Stimulated activated CD4-positive, alpha-beta T cell treated with anti-CD3 and anti-CD28 coated beads, Interleukin-2, amount 100 ng/mL, for 24 hours (primary cell): Measurements from ENCODE around the gene SLC2A13.
"Not testable (repeated sequence)": the region's sequence is repeated elsewhere in the genome, so short reads cannot be mapped to it uniquely, and the experiment has no call there.

ENCODE experiments used
- DNase-seq, 2 donors: peaks; one replicate each; pipeline ENCODE4 v3.0.0-alpha.2; 2020

Gene SLC2A13

GRCh38 chr12:39848218-39848617 is 257.7 kb downstream of the SLC2A13 start:
- not testable (repeated sequence) for DNase-seq

DNA sequence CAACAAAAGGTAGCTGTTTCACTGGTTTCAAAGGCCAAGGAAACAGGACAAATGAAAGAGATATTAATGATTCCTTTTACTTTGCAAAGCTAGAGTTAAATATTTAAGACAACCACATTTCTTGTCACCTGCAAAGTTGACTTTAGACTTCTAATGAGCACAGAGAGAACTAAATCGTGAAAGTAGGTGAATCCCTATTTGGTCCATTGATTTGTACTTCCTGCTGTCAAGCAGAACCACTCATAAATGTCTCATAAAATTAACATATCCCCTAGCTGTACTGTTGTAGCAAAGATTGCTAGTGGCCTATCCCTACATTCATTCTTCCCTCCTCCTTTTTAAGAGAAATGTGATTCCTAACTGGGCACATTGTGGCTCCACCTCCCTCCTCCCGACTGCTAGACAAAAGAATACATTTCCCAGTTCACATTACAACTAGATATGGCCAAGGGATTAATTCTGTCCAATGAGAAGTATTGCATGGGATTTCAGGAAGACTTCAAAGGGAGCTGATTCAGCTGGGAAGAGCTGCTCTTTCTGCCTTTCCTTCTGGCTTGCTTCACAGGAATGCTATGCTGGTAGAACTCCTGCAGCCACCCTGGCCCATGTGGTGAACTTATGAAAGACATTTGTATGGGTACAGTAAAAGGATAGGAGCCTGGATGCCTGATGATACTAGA is 258.8 kb downstream of the SLC2A13 start:
- no peak for DNase-seq

DNA sequence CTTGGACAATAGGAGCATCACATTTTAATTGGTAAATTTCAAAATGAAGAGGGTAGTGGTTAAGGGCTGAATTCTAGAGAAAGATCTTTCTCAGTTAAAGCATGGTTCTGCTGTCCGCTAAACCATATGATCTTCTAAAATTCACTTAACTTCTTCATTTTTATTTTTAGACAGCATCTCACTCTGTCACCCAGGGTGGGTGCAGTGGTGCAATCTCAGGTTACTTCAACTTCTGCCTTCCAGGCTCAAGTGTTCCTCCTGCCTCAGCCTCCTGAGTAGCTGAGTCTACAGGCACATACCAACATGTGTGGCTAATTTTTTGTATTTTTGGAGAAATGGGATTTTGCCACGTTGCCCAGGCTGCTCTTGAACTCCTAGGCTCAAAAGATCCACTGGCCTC is 259.6 kb downstream of the SLC2A13 start:
- DNase-seq: no peak

- DNase-seq: no peak
These were observed 265.5 kb downstream of the SLC2A13 start for GRCh38 chr12:39840422-39840821.

DNA sequence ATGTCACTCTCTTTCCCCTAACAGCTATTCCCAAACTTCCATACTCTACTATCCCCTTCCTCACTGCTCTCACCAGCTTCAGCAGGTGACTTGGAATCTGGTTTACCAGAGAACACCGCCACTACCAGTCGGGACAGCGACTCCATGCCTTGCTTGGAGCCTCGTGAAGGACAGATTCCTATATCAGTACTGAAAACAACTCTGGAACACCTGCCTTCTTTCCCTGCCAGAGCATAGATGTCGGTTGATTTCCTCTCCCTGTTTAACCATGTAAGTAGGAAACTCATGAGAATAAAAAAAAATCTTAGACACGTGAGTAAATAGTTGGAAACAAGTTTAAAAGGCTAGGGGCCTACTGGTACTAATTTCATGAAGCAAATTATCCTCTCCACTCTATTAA is 266.8 kb downstream of the SLC2A13 start:
- DNase-seq: no peak

GRCh38 chr12:39835517-39836489 is 270.1 kb downstream of the SLC2A13 start:
- DNase-seq: no peak

DNA sequence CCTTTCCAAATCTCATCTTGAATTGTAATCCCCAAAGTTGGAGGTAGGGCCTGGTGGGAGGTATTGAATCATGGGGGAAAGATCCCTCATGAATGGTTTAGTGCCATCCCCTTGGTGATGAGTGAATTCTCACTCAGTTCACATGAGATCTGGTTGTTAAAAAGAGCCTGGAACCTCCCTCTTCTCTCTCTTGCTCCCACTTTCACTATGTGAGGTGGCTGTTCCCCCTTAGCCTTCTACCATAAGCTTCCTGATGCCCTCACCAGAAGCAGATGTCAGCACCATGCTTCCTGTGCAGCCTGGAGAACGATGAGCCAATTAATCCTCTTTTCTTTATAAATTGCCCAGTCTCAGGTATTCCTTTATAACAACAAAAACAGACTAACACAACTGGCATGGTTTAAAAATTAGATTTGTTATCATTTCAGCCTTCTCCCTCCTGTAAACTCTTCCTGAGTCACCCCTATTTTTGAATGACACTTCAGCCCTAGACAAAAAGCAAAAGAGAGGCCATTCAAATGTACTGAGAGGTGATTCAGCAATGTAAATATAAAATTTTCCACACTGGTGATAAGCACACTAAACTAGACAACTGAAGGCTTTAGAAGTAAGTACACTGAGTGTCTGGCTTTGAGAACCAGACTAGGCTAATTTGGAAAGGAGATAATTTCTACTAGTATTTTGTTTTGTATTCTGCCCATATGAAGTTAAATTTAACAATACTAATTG is 274.1 kb downstream of the SLC2A13 start:
- no peak for DNase-seq

GRCh38 chr12:39830852-39831520 is 274.9 kb downstream of the SLC2A13 start:
- DNase-seq: no peak

- no peak for DNase-seq
These were observed 275.7 kb downstream of the SLC2A13 start for GRCh38 chr12:39830171-39830570.

- DNase-seq: no peak
These were observed 281.2 kb downstream of the SLC2A13 start for GRCh38 chr12:39824505-39825212.

DNA sequence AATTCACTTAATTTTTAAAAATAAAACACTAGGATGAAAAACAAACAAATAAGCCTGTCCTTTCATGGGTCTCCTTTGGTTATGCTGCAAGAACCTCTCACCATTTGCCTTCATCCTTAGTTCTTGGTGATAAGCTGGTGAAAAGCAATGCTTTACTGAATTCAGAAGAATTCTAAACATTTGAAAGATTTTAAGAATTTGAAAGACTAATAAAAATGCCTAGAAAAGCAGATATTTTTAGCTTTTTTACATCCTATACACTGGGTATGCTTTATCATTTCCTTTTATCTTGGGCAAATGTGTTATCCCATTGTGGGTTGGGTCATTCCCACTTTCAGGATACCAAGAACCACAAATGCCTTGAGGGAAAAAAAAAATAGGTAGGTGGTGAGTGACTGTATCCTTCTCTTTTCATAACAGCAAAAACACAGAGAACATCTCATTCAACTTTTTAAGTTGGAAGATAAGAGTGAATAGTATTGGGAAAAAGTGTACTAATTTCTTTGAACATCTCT is 289.2 kb downstream of the SLC2A13 start:
- no peak for DNase-seq

DNA sequence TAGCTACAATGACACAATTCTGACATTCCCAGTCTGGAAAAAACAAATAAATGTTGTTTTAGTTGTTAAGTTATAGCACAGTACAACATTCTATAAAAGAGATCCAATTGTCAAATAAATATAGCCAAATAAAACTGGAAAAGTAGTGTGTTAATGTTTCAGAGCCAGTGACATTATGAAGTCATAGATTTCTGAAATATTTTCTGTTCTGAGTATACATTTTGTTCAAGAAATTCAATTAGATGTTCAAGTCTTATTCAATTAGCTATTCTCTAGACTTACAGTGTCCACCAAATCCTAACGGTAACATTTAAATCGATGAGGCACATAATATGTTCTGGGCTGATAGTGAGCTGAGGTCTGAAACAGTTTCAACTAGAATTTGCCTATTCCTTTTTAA is 290.1 kb downstream of the SLC2A13 start:
- DNase-seq: no peak

- no peak for DNase-seq
These were observed 291.3 kb downstream of the SLC2A13 start for GRCh38 chr12:39814626-39815025.

- DNase-seq: no peak
These were observed 292.1 kb downstream of the SLC2A13 start for GRCh38 chr12:39813776-39814175.

DNA sequence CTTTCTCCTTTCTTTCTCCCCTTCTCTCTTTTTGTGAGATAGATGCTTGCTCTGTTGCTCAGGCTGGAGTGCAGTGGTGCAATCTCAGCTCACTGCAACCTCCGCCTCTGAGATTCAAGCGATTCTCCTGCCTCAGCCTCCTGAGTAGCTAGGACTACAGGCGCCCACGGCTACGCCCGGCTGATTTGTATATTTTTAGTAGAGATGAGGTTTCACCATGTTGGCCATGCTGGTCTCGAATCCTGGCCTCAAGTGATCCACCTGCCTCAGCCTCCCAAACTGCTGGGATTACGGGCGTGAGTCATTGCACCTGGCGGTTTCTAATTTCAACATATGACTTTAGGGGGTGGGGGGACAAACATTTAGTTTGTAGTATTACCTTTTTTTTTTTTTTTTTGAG is 293.4 kb downstream of the SLC2A13 start:
- DNase-seq: not testable (repeated sequence)

DNA sequence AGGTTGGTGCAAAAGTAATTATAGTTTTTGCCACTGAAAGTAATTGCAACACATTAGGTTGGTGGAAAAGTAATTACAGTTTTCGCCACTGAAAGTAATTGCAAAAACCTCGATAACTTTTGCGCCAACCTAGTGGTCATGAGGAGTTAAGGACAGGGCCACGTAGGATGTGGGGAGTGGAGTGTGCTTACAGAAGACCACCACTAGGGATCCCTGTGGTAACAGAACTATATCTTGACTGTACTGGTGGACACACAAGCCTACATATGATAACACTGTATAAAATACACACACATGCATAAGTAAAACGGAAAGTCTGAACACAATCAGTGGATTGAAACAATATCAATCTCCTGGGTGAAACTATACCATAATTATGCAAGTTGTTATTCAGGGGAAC is 298.8 kb downstream of the SLC2A13 start:
- DNase-seq: no peak

GRCh38 chr12:39805651-39806050 is 300.2 kb downstream of the SLC2A13 start:
- no peak for DNase-seq

DNA sequence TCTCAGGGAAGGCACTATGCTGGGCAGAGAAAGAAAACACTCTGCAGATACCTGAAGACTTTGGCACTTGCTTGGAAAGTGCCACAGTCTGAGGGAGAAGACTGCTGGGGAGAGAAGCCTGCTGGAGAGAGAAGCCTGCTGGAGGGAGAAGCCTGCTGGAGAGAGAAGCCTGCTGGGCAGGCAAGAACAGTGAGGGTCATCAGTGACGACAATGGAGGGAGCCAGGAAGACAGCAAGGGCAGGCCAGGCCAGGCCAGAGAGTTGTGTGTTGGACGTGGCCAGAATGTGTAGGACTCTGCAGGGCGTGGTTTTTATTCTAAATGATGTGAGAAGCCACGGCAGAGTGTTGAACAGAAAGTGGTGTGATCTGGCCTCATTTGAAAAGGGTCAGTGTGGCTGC is 301.0 kb downstream of the SLC2A13 start:
- DNase-seq: no peak

- no peak for DNase-seq
These were observed 301.4 kb downstream of the SLC2A13 start for GRCh38 chr12:39804479-39804878.

- no peak for DNase-seq
These were observed 302.7 kb downstream of the SLC2A13 start for GRCh38 chr12:39803151-39803550.

DNA sequence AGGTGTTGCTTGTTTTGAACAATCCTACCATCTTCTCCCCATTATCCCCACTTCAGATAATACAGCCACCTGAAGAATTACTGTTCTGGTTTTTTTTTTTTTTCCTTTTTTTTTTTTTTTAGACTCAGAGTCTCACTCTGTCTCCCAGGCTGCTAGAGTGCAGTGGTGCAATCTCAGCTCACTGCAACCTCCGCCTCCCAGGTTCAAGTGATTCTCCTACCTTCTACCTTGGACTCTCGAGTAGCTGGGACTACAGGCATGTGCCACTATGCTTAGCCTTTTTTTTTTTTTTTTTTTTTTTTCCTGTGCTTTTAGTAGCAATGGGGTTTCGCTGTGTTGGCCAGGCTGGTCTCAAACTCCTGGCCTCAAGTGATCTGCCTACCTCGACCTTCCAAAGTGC is 306.9 kb downstream of the SLC2A13 start:
- DNase-seq: no peak

- no peak for DNase-seq
These were observed 307.5 kb downstream of the SLC2A13 start for GRCh38 chr12:39798429-39798828.
